ENCODE measurements around the gene LMX1B. TPM values are rescaled to one million over a fixed set of nuclear protein-coding genes. Genes with fewer than 3 reads are reported as not detected.

LMX1B gene
- total RNA-seq, 1 donor from 2014 or later, result not detected

- no peak for ATAC-seq
- DNase-seq (ENCODE audit: low spot score), result no peak
Measured at GRCh38 chr9:126692759-126693427, 79.2 kb downstream of the LMX1B start.

- ATAC-seq (no peak), DNase-seq (ENCODE audit: low spot score) (no peak)
Measured at GRCh38 chr9:126693428-126693944, 79.8 kb downstream of the LMX1B start.

DNA sequence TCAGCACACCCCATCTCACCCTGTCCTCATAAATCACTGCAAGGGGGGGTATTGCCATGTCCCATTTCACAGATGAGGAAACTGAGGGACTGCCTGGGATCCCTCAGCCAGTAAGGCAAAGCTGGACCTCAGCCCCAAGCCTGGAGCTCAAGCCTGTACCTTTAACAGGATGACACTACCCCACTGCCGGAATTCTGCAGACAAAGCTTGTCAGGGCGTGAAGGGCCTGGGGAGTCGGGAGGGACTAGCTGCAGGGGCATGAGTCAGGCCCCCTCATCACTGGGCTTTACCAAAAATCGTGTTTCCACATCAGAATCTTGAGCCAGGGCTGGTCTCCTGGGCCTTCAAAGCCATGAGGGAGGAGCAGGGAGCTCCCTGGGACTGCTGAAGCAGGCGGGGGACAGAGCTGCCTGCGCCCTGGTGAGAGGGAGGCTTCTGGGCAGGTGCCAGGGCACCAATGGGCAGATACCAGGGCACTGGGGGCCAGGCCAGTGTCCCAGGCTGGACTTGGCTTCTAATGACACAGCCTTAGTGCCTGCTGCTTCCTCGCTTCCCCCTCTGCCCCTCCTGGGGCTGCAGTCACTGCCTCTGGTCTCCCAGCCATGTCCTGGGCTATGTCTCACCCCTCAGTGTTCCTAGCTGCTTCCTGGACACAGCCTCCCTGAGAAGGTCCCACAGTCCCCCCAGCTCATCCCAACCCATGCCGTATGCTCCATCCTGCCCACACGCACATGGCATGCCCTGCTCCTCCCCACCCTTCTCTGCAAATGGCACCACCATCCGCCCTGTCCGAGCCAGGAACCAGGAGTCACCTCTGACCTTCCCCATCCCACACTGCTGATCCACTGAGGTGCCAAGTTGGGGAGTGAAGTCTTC is 80.7 kb downstream of the LMX1B start:
- DNase-seq (ENCODE audit: low spot score) (no peak), ATAC-seq (no peak)

DNA sequence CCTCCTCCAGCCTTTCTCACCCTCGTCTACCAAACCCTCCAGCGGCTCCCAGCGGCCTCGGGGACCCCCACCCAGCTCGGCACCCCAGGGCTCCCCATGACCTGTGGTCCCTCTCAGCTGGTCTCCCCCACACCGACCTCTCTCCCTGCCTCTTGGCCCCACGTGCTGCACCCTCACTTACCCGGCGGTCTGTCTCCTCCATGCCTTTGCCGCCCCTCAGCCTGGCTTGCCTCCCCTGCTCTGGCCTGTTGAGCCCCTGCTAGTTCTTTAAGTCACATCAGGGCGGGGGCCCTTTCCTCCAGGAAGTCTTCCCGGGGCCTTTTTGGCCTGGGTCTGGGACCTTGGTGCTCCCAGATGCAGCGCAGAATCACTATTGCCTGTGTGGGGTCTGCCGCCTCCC is 81.5 kb downstream of the LMX1B start:
- DNase-seq (ENCODE audit: low spot score) (no peak), ATAC-seq (no peak)

DNA sequence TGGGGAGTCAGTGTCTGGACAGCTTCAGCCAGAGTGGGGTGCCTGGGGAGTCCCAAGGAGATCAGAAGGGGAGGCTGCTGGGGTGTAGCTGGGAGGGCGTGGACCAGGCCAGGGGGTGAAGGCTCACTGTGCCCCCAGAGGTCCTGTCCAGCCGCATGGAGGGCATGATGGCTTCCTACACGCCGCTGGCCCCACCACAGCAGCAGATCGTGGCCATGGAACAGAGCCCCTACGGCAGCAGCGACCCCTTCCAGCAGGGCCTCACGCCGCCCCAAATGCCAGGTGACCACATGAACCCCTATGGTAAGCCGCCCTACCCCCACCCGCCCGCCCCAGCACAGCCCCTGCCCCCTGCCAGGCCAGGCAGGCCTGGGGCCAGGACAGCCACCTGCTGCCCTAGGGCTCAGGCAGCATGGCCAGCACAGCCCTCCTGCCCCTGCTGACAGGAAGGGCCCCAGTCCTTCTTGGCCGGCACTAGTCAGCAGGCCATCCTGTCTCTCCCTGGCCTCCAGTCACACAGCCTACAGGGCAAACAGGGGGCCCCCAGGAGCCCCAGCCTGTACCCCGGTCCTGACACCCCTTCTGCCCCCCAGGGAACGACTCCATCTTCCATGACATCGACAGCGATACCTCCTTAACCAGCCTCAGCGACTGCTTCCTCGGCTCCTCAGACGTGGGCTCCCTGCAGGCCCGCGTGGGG is 82.1 kb downstream of the LMX1B start:
- DNase-seq (ENCODE audit: low spot score), result no peak
- no peak for ATAC-seq

- ATAC-seq (no peak), DNase-seq (ENCODE audit: low spot score) (no peak)
Measured at GRCh38 chr9:126696401-126697145, 82.8 kb downstream of the LMX1B start.

DNA sequence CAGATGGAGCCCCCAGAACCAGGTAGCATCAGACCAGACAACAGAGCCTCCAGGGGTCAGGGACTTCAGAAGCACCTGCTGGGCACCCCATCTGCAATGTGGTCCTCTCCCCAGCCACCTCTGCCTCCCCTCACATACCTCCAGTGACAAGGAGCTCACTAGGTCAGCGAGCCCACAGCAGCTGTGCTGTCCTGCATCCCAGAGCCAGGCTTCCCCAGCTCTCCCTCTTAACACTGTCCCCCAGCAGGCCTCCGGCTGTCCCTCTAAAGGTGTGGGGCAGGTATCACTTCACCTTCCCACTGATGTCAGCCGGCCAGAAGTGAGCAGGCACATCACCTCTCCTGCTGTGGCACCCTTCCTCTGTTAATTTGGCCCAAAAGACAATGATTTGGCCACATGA is 83.6 kb downstream of the LMX1B start:
- ATAC-seq (no peak), DNase-seq (ENCODE audit: low spot score) (no peak)

GRCh38 chr9:126698251-126698650 is 84.5 kb downstream of the LMX1B start:
- DNase-seq (ENCODE audit: low spot score) (no peak), ATAC-seq (no peak)

GRCh38 chr9:126698756-126699155 is 85.0 kb downstream of the LMX1B start:
- ATAC-seq (no peak), DNase-seq (ENCODE audit: low spot score) (no peak)

GRCh38 chr9:126699401-126699881 is 85.7 kb downstream of the LMX1B start:
- DNase-seq (ENCODE audit: low spot score), result no peak
- no peak for ATAC-seq

DNA sequence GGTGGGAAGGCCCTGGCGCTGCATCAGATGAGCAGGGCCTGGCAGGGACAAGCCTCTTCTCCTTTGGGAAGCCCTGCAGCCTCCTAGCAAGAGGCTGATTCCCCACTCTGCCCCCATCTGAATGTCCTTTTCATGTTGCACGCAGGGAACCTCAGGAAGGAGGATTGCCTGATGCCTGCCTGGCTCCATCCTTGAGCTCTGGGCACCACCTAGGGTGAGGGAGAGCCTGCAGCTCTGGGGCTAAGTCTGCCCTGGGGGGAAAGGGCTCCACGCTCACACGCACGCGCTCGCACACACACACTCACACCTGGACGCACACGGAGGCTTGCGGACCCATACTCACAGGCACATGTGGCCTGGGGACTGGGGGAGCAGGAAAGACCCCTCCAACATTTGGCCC is 86.6 kb downstream of the LMX1B start:
- ATAC-seq (no peak), DNase-seq (ENCODE audit: low spot score) (no peak)

DNA sequence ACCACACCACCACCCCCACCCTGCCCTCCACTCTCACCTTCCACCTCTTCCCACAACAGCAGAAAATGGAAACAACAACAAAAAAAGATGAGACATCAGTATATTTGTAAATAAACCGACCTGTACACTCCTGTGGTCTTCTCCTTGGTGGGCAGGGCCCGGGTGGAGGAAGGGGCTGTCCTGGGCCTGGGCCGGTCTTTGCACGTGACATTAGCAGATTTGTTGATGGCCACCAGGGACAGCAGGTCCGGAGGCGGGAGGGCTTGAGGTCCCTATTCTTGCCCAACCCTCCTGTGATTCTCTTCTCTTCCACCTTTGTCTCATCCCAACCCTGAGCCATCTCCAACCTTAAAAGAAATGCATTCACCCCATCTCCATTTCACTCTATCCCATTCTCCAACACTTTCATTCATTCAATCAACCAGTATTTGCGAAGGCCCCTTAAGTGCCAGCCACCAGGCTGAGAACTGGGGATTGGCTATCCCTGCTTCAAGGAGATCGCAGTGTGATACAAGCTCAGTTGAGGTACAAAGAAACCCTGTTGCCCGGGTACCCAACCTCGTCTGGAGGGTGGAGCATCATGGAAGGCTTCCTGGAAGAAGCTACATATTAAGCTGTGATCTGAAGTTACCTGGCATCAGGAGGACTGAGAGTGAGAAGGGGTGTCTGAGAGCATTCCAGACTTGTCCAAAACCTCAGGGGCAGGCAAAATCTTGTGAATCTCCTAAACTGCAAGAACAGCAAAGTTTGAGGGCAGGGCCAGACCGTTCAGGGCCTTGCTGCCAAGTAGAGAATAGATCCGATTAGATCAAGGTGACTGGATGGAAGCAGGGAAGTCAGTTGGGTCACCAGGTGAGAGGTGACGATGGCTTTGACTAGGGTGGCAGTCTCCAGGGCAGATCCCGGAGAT is 87.4 kb downstream of the LMX1B start:
- ATAC-seq (no peak), DNase-seq (ENCODE audit: low spot score) (no peak)

- DNase-seq (ENCODE audit: low spot score) (no peak), ATAC-seq (no peak)
Measured at GRCh38 chr9:126701813-126702140, 88.0 kb downstream of the LMX1B start.

DNA sequence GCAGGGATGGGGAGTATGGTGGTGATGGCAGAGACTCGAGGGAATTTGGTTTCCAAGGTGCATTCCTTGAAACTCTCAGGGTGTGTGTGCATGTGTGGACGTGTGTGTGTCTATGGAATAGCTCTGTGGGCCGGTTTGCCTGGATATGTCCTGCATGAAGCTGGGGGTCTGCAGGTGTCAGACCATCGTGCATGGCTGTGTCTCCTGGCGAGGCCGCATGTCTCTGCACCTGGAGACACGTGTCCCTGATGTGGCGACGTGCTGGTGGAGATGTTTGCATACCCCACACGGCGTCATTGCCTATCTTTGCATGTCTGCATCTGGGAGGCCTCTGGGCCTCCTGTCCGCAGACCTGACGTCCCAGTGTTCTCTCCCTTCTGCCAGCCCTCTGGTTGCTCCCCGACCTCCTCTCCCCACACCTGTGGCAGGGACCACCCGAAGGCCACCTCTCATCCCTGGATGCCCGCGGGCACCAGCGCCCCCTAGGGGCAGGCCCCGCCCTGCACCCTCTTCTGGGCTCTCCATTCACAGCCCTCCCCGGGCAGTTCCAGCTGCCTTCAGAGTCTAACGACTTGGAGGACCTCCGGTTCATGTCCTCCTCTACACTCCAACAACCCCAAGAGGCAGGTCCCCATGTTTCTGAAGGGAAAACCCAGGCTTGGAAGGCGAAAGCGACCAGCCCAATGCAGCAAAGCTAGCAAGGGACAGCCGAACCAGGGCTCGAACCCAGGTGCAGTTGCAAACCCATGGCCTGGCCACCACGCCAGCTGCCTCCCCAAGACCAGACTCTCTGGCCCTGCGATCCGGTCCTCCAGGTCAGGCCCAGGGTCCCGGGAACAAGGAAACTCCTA is 88.6 kb downstream of the LMX1B start:
- peak; percentile 42 for DNase-seq (ENCODE audit: low spot score)
- ATAC-seq, result no peak

GRCh38 chr9:126703002-126703865 is 89.5 kb downstream of the LMX1B start:
- peak; percentile 18 for DNase-seq (ENCODE audit: low spot score)
- no peak for ATAC-seq

- peak; percentile 26 for DNase-seq (ENCODE audit: low spot score)
- no peak for ATAC-seq
Measured at GRCh38 chr9:126703866-126704156, 90.1 kb downstream of the LMX1B start.

DNA sequence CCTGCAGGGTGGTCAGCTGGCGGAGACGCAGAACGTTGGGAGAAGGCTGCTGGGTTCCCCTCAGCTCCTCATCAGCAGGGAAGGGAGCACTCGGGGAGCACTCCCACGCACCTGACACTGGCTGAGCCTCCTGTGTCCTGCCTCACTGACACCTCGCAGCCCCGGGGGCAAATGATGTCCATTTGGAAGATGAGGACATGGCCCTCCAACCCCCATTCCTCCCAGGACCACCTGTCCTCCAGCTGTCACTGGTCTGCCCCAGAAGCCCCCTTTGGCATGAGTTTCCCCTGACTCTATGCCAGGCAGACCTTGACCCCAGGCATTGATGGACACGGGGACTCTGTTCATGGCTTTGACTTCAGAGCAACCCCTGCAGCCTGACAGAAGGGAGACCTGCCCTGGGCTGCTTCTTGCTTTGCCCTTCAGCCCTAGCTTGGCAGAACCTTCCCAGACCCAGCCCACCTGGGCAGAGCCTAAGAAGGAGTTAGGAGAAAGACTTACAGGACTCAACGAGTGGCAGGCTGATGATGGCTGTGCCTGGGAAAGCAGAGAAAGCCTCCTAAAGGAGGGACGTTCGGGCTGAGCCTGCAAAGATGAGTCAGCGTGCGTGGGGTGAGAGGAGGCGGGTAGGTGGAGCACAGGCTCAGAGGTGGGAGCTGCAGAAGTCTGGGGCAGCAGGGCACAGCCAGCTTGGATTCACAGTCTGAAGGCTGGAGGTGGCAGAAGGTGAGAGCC is 90.6 kb downstream of the LMX1B start:
- ATAC-seq (no peak), DNase-seq (ENCODE audit: low spot score) (peak; percentile 39)
